GM18873 (cell line): ENCODE data around the gene BTBD18.
"Not testable (repeated sequence)": the region's sequence is repeated elsewhere in the genome, so short reads cannot be mapped to it uniquely, and the experiment has no call there.

Source experiments
- ATAC-seq: cut with Tn5 transposase; IDR thresholded peaks from one replicate; pipeline ENCODE4 v1.9.1; 2021; ENCODE audit warnings: mild to moderate bottlenecking, moderate library complexity, moderate number of reproducible peaks; ENCODE audit not compliant: unreplicated experiment, low FRiP score

BTBD18 gene

GRCh38 chr11:57741132-57742086, 10.2 kb downstream of the BTBD18 start, which contains the start of gene SELENOH:
TSS of gene SELENOH (plus strand) at chr11:57741491. CDS start at chr11:57741596, 105 bp downstream.
- ATAC-seq, result peak; percentile 87

GRCh38 chr11:57735619-57736298, 15.9 kb downstream of the BTBD18 start:
- no peak for ATAC-seq

GRCh38 chr11:57732661-57733060, 19.0 kb downstream of the BTBD18 start:
- no peak for ATAC-seq

GRCh38 chr11:57729479-57729878, 22.1 kb downstream of the BTBD18 start:
- no peak for ATAC-seq

- no peak for ATAC-seq
These were observed 22.8 kb downstream of the BTBD18 start for GRCh38 chr11:57728829-57729228.

GRCh38 chr11:57727185-57727584, 24.4 kb downstream of the BTBD18 start:
- ATAC-seq, result no peak

GRCh38 chr11:57716726-57717125, 34.9 kb downstream of the BTBD18 start:
- ATAC-seq, result not testable (repeated sequence)

GRCh38 chr11:57713835-57714234, 37.8 kb downstream of the BTBD18 start:
- ATAC-seq, result no peak

GRCh38 chr11:57712256-57713150, 39.1 kb downstream of the BTBD18 start, which contains the start of gene TMX2:
TSS of gene TMX2 (plus strand) at chr11:57712593. CDS start at chr11:57712619, 26 bp downstream.
- peak; percentile 99 for ATAC-seq

- ATAC-seq, result peak; percentile 26
These were observed 40.0 kb downstream of the BTBD18 start, which contains the start of gene MED19 for GRCh38 chr11:57711414-57712255. TSS of gene MED19 (minus strand) at chr11:57712215. CDS start at chr11:57712179, 36 bp downstream.

- no peak for ATAC-seq
These were observed 41.7 kb downstream of the BTBD18 start for GRCh38 chr11:57709802-57710367.

- not testable (repeated sequence) for ATAC-seq
These were observed 46.2 kb downstream of the BTBD18 start for GRCh38 chr11:57705432-57705831.

- ATAC-seq, result no peak
These were observed 46.7 kb downstream of the BTBD18 start for GRCh38 chr11:57704932-57705331.

GRCh38 chr11:57703341-57703740, 48.3 kb downstream of the BTBD18 start:
- ATAC-seq, result no peak

GRCh38 chr11:57700425-57700824, 51.2 kb downstream of the BTBD18 start:
- ATAC-seq, result no peak

GRCh38 chr11:57699813-57700212, 51.8 kb downstream of the BTBD18 start:
- ATAC-seq, result no peak

- no peak for ATAC-seq
These were observed 52.7 kb downstream of the BTBD18 start for GRCh38 chr11:57698843-57699365.
